GM21381 (cell line): Measurements from ENCODE around the gene MAEA.

Source experiments
- ATAC-seq: cut with Tn5 transposase; IDR thresholded peaks from one replicate; pipeline ENCODE4 v1.9.1; 2021; ENCODE audit warnings: mild to moderate bottlenecking, moderate library complexity; ENCODE audit not compliant: unreplicated experiment

Gene MAEA

DNA sequence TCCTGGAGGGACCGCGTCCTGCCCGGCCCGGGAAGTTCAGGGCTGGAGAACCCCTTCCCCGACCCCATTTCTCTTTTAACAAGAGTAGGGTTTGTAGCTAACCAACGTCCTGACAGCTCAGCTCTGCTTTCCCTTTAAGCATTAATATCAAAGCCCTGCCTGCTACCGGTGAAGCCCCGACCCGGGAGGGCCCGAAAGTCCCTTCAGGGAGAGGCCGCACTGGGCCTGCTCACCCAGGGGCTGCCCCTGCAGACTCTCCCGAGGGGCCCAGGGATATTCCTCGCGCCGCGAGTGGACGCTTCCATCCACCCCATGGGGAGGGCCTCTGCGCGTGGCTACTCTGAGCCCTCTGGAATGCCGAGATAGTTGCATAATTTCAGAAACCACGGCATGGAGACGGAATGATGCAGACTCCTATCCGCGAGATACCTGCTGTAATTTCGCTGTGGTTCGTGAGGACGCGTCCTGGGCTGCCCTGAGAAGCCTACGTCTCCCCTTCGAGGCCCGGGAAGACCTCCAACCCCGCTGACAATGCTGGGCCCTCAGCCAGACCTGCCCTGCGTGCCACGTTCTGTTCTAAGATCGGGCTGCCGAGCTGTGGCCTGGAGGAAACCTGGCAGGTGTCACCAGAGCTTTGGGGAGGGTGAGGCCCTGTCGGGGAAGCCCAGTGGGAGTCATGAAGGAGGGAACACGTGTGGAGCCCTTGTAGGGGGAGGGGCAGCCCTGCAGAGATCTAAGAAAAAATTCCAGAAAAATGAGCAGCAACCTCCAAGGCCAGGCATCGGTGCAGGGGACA is 39.8 kb upstream of the MAEA start:
- peak; percentile 2 for ATAC-seq

DNA sequence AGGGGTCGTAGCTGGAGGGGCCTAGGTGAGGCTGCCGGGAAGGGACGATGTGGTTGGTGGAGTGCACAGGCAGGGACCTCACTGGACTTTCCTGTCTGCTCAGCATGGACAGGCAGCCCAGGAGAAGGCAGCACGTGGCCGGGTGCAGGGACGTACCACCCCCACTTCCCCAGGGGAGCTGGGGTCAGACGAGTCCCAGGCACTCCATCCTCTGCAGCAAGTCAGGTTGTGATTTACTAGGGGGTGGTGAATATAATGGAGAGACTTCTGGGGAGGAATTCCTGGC is 39.2 kb upstream of the MAEA start:
- ATAC-seq = no peak

DNA sequence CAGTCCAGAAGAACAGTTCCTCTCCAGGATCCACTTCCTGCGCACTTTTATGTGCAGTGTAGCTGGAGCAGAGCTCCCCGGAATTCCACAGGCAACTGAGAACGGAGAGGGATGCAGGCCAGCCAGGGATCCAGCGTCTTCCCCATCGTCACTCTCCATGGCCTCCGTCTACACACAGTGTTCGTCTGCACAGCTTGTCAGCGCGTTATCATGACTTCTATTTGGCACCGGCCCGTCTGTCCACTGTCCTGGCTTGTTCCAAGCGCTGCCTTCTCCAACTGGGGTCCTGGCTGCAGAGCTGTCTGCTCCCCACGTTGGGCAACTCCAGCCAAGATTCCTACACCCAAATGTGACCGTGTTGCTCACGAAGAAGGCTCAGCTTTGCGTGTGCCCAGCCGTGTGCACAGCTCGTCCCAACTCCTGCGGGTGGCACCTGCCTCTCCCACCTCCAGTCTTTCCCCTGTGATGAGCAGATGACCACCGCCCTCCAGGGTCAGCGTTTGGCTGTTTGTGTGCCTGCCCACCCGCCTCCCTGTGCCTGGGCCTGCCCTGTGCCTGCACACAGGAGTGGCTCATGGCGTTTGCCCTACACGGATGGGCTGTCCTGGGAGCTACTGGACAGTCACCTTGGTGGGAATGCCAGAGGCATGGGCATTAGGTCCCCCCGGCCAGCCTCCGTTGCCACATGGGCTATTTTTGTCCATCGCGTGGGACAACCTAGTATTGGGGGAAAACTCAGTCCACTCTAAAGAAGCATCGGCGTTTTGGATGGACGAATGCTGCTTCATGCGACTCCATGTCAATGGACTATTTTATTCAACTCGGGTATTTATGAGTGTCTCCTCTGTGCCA is 38.5 kb upstream of the MAEA start:
- ATAC-seq = no peak

DNA sequence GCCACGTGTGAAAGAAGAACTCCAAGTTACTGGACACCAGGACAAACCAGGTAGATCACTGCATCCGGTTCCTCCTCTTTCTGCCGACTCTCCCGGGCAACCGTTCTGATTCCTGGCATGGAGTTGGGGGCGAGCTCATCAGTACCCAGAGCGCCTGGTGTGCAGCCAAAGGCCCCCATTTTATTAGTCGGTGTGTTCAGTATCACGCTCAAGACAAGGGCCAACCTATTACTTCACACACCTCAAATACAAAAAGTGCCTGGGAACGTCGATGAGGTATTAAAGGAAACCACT is 38.0 kb upstream of the MAEA start:
- no peak for ATAC-seq

DNA sequence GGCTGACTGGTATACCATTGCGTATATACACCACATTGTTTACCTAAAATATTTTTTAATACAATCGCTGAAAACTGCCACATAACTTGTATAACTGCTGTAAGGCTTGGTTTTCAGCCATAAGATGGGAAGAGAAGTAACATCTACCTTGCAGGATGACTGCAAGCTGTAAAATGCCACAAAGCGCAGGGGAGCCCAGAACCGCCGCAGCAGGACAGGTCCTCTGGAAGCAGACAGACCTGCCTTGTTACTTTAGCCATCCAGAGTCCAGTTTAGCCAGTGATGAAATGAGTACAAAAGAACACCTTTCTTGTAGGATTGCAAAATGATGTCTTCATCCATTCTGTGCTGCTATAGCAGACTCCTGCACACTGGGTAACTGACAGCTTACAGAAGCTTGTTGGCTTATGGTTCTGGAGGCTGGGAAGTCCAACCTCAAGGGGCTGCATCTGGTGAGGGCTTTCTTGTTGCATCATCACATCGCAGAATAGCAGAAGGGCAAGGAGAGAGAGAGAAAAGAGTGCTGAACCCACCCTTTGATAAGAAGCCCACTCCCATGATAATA is 36.7 kb upstream of the MAEA start:
- no peak for ATAC-seq

DNA sequence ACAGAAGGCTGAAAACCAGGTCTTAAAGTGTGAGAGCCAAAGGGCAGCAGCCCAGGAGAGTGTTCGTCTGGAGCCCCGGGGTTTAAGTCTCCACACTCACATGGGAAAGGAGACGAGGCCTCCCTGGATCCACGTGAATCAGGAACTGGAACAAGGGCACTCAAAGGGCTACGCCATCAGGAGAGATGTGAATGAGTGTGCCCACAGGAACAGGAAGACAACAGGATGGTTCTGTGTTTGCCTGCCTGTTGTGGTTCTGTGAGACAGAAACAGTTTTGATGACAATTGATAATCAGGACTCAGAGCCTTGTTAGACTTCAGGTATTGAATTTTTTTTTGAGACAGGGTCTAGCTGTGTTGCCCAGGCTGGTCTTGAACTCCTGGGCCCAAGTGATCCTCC is 35.9 kb upstream of the MAEA start:
- no peak for ATAC-seq

DNA sequence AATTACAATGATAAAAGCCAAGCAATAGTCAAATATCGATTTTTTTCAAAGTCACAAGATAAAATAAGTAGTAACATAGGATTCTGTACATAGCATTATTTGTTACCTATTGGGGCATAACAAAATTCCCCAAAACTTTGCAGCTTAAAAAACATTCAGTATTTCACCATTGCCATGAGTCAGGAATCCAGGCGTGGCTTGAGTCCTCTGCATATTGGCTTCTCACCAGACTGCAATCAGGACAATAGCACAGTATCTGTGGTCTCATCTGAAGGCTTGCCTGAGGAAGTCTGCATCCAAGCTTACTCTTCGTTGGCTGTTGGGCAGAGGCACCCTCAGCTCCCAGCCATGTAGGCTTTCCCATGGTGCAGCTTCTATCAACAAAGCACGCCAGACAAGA is 34.5 kb upstream of the MAEA start:
- no peak for ATAC-seq

DNA sequence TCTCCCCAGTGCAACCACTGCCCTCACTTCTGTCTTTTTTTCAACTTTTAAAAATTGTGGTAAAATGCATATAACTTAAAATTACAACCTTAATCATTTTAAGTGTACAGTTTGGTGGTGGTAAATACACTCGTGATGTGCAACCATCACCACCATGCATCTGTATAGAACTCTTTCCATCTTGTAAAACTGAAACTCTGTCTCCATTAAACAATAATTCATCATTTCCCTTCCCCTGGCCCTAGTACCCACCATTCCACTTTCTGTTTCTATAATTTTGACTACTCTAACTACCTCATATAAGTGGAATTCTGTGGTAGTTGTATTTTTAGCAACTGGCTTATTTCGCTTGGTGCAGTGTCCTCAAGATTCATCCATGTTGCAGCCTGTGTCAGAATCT is 34.0 kb upstream of the MAEA start:
- ATAC-seq = no peak

DNA sequence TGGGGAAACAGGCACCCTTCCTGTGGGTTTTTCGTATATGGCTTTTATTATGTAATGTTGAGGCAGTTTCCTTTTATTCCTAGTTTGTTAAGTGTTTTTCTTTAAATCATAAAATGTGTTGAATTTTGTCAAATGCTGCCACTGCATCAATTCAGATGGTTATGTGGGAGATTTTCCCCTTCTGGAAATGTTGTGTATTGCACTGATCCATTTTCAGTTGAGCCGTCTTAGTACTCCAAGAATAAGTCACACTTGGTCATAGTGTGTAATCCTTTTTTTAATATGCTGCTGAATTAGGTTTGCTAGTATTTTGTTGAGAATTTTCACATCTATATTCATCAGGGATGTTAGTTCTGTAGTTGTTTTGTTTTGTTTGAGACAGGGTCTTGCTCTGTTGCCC is 31.2 kb upstream of the MAEA start:
- ATAC-seq = no peak

DNA sequence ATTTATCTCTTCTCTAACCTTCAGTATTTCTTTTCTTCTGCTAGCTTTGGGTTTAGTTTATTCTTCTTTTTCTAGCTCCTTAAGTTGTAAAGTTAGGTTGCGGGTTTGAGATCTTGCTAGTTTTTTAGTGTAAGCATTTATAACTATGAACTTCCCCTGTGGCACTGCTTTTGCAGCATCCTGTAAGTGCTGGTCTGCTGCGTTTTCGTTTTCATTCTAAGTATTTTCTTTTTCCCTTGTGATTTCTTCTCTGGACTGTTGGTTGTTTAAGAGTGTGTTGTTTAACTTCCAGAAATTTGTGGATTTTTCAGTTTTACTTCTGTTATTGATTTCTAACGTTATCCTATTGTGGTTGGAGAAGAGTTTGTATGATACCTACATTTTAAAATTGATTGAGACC is 29.7 kb upstream of the MAEA start:
- ATAC-seq = no peak

DNA sequence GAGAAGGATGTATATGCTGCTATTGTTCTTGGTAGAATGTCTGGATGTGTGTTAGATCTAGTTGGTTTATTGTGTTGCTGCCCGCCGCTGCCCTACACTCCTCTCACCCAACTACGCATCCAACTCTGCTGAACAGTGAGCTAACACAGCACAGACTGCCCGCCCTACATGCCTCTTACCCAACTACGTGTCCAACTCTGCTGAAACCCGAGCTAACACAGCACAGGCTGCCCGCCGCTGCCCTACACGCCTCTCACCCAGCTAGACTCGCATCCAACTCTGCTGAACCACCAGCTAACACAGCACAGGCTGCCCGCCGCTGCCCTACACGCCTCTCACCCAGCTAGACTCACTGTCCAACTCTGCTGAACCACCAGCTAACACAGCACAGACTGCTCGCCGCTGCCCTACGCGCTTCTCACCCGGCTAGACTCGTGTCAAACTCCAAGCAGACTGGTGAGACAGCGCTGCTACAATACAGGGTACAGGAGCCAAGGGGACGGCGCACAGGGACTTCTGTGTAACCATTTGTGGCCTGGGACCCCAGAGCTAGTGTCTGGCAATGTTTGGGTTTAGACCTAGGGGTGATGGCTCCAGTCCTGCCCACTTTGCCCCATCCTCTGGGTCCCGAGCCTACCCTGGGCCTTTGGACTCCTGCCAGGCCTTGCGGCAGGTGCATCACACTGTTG is 29.1 kb upstream of the MAEA start:
- ATAC-seq = no peak

DNA sequence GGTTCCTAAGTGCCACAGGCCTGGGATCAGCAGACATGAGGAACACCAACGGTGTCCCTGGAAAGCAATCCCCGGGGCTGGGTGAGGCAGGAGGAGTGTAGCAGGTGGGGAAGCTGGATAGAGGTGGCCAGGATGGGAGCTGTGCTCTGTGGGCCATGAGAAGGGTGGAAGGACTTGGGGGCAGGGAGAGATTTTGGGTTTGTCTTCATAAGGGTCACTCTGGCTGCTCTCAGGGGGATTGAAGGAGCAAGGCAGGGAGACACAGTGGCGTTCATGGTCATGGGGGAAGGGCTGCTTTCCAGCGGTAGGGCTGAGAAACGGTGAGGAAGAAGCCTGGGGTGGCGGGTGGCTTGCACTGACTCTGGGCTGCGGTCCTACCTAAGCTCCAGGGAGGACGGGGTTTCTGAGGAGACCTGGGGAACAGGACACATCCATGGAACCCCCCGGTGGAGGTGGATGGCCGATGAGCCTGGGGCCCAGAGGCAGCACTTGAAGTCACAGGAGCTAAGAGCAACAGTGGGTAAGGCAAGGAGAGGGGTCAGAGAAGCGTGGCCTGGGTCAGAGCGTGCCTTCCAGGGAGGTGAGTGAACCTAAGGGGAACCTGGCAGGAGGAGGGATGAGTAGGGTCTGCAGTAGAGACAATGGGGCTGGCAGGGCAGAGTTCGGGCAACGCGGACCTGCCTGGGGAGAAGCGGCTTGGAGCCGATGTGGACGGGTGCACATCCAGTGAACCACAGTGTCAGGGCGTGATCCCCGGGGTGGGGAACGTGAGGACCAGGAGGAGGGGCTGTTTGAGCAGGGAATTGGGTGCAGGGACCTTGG is 28.4 kb upstream of the MAEA start:
- ATAC-seq = no peak

DNA sequence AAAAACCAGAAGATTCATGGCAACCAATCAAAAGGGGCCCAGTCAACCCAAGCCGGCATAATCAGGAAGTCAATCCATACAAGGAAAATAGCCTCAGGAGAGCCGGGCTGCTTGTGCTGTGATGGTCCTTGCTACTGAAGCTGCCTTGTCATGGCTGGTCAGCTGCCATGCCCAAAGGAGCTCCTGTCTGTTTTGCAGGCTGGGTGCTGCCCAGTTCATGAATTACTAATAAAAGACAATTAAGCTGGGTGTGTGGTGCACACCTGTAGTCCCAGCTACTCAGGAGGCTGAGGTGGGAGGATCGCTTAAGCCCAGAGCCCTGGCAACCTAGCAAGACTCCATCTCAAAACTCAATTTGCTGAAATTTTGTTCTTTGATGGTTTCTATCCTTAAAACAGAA is 24.7 kb upstream of the MAEA start:
- ATAC-seq = no peak

DNA sequence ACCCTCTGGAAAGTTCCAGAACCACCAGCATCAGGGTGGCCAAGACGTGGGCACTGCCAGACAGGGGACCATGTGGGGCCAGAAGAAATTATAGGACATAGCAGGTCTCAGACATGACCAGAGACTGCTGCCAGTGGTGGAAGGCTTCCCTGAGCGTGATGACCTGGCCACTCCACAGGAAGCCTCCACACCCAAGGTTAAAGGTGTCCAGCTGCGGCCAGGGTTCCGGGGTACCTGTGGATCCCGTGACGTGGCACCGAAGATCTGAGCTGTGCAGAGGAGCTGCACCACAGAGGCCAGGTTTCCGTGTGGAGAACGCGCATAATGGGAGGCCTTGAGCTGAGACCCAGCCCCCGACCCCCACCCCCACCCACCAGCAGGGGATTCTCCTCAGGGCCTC is 24.3 kb upstream of the MAEA start:
- ATAC-seq = no peak

DNA sequence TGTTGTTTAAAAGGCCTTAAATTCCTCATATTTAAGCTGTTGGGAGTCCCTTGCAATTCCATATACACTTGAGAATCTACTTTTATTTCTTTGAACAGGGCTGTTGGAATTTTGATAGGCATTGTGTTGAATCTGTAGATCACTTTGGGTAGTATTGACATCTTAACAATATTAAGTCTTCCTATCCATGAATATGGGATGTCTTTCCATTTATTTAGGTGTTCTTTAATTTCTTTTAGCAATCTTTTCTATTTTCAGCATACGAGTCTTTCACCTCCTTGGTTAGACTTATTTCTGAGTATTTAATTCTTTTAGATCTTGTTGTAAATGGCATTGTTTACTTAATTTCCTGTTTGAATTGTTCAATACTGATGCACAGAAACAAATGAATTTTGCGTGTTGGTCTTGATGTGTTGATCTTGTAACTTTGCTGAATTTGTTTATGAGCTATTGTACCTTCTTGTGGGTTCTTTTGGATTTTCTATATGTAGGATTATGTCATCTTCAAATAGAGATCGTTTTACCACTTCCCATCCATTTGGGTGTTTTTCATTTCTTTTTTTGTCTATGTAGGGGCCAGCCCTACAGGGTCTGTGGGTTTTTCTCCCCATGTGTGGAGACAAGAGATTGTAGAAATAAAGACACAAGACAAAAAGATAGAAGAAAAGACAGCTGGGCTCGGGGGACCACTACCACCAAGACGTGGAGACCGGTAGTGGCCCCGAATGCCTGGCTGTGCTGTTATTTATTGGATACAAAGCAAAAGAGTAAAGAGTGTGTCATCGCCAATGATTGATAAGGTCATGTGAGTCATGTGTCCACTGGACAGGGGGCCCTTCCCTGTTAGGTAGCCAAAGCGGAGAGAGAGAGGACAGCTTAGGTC is 22.6 kb upstream of the MAEA start:
- no peak for ATAC-seq

DNA sequence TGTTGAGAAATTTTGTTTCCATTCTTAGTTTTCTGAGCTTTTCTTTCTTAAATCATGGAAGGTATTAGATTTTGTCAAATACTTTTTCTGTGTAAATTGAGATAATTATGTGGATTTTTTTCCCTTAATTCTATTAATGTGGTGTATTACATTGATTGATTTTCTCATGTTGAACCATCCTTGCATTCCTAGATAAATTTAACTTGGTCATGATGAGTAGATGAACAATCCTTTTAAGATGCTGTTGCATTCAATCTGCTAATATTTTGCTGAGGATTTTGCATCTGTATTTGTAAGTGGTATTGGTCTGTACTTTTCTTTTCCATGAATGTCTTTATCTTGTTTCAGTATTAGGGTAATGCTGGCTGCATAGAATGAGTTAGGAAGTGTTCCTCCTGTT is 20.5 kb upstream of the MAEA start:
- no peak for ATAC-seq

DNA sequence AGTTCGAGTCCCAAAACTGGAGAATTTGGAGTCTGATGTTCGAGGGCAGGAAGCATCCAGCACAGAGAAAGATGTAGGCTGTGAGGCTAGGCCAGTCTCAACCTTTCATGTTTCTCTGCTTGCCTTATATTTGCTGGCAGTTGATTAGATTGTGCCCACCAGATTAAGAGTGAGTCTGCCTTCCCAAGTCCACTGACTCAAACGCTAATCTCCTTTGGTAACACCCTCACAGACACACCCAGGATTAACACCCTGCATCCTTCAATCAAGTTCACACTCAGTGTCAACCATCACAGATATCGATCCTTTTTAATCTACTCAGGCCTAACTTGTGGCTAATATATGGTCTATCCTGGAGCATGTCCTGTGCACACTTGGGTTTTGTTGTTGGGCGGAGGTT is 18.0 kb upstream of the MAEA start:
- no peak for ATAC-seq

DNA sequence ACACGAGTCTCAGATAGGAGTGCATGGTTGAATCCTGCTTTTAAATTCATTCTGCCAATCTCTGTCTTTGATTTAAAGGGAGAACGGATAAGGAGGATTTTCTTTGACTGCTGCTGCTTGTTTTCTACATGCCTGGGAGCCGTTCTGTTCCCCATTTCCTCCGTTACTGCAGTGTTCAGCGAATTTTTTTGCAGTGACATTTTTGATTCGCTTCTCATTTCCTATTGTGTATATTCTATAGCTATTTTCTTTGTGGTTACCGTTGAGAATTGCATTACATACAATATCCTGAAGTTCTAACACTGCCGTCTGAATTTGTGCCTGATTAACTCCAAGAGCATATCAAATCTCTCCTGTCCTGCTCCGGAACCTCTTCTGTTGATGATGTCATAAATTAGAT is 14.8 kb upstream of the MAEA start:
- no peak for ATAC-seq

DNA sequence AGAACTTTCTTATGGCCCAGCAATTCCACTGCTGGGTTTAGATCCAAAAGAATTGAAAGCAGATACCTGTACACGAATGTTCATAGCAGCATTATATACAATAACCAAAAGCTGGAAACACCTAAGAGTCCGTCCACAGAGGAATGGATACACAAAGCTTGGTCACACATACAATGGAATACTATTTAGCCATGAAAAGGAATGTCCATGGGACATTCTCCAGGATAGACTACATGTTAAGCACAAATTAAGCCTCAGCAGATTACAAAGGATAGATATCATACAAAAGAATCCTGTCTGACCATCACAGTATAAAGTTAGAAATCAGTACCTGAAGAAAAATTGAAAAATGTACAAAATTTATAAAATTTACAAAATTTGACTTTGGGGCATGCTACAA is 12.7 kb upstream of the MAEA start:
- ATAC-seq = no peak
